Endodermal cell (in vitro differentiated cells): Measurements from ENCODE around the gene WFDC8. TPM values are rescaled to one million over a fixed set of nuclear protein-coding genes. Genes with fewer than 3 reads are reported as not detected.

ENCODE experiments used
- DNase-seq: peaks from one replicate; pipeline ENCODE4 v3.0.0-alpha.2; 2017
- H3K27ac ChIP-seq: 2 replicates; pipeline ENCODE4 v1.5.1; 2013; ENCODE audit warnings: mild to moderate bottlenecking, low read depth, low read length, moderate library complexity
- H3K27me3 ChIP-seq: 2 replicates; pipeline ENCODE4 v1.6.1; 2013; ENCODE audit warnings: mild to moderate bottlenecking, low read length, moderate library complexity; ENCODE audit not compliant: insufficient read depth, control insufficient read depth, poor library complexity, severe bottlenecking
- H3K36me3 ChIP-seq: 2 replicates; pipeline ENCODE4 v1.7.0; 2013; ENCODE audit warnings: mild to moderate bottlenecking, low read length, moderate library complexity; ENCODE audit not compliant: control insufficient read depth, insufficient read depth
- H3K4me1 ChIP-seq: one replicate; pipeline ENCODE4 v1.7.0; 2013; ENCODE audit warnings: low read length; ENCODE audit not compliant: control insufficient read depth, insufficient read depth
- H3K4me3 ChIP-seq: 2 replicates; pipeline ENCODE4 v1.5.1; 2013; ENCODE audit warnings: mild to moderate bottlenecking, low read length, moderate library complexity
- H3K9ac ChIP-seq: 2 replicates; pipeline ENCODE4 v1.6.1; 2013; ENCODE audit warnings: mild to moderate bottlenecking, low read length, moderate library complexity; ENCODE audit not compliant: poor library complexity, severe bottlenecking; ENCODE audit errors: extremely low read depth
- H3K9me3 ChIP-seq: 2 replicates; pipeline ENCODE4 v1.6.1; 2013; ENCODE audit warnings: mild to moderate bottlenecking, low read length, moderate library complexity; ENCODE audit not compliant: control insufficient read depth
- H3K27ac Mint-ChIP-seq: 2 replicates; pipeline ENCODE4 v1.8.0; 2020; ENCODE audit warnings: mixed read lengths
- H3K27me3 Mint-ChIP-seq: 2 replicates; pipeline ENCODE4 v1.8.0; 2021; ENCODE audit warnings: mild to moderate bottlenecking, mixed read lengths; ENCODE audit not compliant: insufficient read depth
- H3K36me3 Mint-ChIP-seq: 2 replicates; pipeline ENCODE4 v1.8.0; 2020; ENCODE audit warnings: low read depth, mixed read lengths
- H3K4me1 Mint-ChIP-seq: 2 replicates; pipeline ENCODE4 v1.8.0; 2020; ENCODE audit warnings: mixed read lengths
- H3K4me3 Mint-ChIP-seq: 2 replicates; pipeline ENCODE4 v1.8.0; 2020; ENCODE audit warnings: mild to moderate bottlenecking, moderate library complexity, mixed read lengths
- H3K9me3 Mint-ChIP-seq: 2 replicates; pipeline ENCODE4 v1.8.0; 2020; ENCODE audit warnings: mild to moderate bottlenecking, mixed read lengths
- WGBS, 2 experiments: methylation state at CpG; one replicate each; pipeline versions ENCODE4 v1.1.5 to v1.1.7; 2013; ENCODE audit warnings: missing lambda C conversion rate in 2 of 2, mixed read lengths in 1 of 2; ENCODE audit not compliant: insufficient coverage in 1 of 2, insufficient read length in 1 of 2; 5-methylcytosine and 5-hydroxymethylcytosine counted together
- total RNA-seq, 2 donors: library from RNA; stranded (reverse); fragmentation: NEBNext Ultra II Directional in 1 of 2; extraction: Animal tissue kit (Norgen Biotek cat#: 25700) in 1 of 2; gene quantifications; 2 replicates in 1 of 2; 3 replicates in 1 of 2; pipeline ENCODE4 v1.2.1, GENCODE V29; 2021
- TF ChIP-seq, protein P1 (sequence below): fragments of 200-600 bp; sonication (generic); conservative IDR thresholded peaks from 2 replicates; pipeline ENCODE4 v1.5.0; 2021; ENCODE audit warnings: antibody characterized with exemption, mild to moderate bottlenecking

Gene WFDC8
- total RNA-seq, 2 donors from 2014 or later = not detected

- Histone ChIP-seq H3K36me3 (no peaks in the 10 kb centered on the region), H3K27me3 (peaks cover 23% of the 10 kb centered on the region), H3K4me1 (no peaks in the 10 kb centered on the region), H3K27ac (no peak overlapping the region), H3K9me3 (no peaks in the 10 kb centered on the region), H3K9ac (no peak overlapping the region), H3K4me3 (no peak overlapping the region)
- no peak overlapping the region for H3K27ac Mint-ChIP-seq
- TF ChIP-seq, protein P1, sequence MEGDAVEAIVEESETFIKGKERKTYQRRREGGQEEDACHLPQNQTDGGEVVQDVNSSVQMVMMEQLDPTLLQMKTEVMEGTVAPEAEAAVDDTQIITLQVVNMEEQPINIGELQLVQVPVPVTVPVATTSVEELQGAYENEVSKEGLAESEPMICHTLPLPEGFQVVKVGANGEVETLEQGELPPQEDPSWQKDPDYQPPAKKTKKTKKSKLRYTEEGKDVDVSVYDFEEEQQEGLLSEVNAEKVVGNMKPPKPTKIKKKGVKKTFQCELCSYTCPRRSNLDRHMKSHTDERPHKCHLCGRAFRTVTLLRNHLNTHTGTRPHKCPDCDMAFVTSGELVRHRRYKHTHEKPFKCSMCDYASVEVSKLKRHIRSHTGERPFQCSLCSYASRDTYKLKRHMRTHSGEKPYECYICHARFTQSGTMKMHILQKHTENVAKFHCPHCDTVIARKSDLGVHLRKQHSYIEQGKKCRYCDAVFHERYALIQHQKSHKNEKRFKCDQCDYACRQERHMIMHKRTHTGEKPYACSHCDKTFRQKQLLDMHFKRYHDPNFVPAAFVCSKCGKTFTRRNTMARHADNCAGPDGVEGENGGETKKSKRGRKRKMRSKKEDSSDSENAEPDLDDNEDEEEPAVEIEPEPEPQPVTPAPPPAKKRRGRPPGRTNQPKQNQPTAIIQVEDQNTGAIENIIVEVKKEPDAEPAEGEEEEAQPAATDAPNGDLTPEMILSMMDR = no peak
- H3K36me3 Mint-ChIP-seq = no peaks in the 10 kb centered on the region
- 79 to 87% methylated on average over 2 to 3 of the region's 3 CpGs for WGBS, 2 experiments
- H3K27me3 Mint-ChIP-seq = peaks cover 16% of the 10 kb centered on the region
- no peak for DNase-seq
- H3K4me3 Mint-ChIP-seq = no peak overlapping the region
- peaks cover 2% of the 10 kb centered on the region for H3K4me1 Mint-ChIP-seq
- H3K9me3 Mint-ChIP-seq = peaks cover 3% of the 10 kb centered on the region
Observed at GRCh38 chr20:45545351-45545750, 33.7 kb downstream of the WFDC8 start.

DNA sequence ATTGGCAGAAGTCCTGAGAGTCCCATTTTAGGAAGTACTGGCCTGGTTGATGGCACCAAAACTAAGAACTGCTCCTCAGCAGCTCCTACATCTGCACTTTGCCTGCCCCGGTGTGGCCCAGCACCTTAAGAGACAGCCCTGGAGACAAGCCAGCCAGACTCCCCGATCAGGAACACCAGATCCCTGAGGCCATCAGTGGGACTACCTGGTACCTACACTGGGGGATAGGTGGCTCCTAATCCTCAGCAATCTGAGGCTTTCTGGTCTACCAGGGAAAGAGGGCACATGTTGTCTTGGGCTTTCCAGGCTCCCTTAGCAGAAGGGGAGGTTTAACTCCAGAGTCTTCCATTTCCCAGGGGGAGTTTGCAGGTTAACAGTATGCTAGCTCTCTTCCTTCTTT lies 39.7 kb downstream of the WFDC8 start, which contains the start of gene WFDC6:
TSS of gene WFDC6 (minus strand) at position 101 of the 400 bp plus-strand sequence. CDS start at position 26, 75 bp downstream.
- Histone ChIP-seq H3K36me3 (no peaks in the 10 kb centered on the region), H3K4me1 (no peaks in the 10 kb centered on the region), H3K9me3 (no peaks in the 10 kb centered on the region), H3K27me3 (peaks cover 35% of the 10 kb centered on the region), H3K4me3 (no peak within 1 kb of the TSS), H3K27ac (no peak within 1 kb of the TSS), H3K9ac (no peak within 1 kb of the TSS)
- no peak for DNase-seq
- no peaks in the 10 kb centered on the region for H3K9me3 Mint-ChIP-seq
- peaks cover 5% of the 10 kb centered on the region for H3K4me1 Mint-ChIP-seq
- no peaks in the 10 kb centered on the region for H3K36me3 Mint-ChIP-seq
- H3K4me3 Mint-ChIP-seq = no peak within 1 kb of the TSS
- TF ChIP-seq, protein P1 = no peak
- 93 to 94% methylated on average over 2 of the region's 2 CpGs for WGBS, 2 experiments
- H3K27me3 Mint-ChIP-seq = peaks cover 10% of the 10 kb centered on the region
- no peak within 1 kb of the TSS for H3K27ac Mint-ChIP-seq

DNA sequence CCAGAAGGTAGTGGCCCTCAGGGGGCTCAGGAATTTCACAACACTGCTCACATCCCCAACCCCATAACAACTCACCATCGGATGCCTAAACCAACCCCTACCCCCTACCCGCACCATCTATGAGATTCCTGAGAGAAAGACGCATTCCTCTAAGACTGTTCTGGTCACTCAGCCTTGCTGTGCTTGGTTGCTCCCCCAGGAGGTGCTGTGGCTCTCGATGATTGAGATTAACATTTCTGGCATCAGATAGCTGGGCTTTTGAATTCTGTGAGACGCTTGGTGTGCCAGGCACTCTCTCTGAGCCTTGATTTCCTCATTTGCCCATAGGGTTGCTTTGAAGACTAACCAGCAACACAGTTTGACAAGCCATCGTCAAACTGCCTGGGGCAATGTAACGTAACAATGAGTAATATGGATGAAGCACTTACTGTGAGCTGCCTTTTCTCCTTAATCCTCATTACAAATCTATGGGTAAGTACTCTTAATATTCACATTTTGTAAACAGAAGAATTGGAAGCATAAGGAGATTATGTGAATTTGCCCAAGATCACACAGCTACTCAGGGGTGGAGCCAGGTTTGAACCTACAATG lies 40.8 kb downstream of the WFDC8 start:
- peak; percentile 82 for DNase-seq
- H3K4me1 Mint-ChIP-seq = peaks cover 5% of the 10 kb centered on the region
- H3K27me3 ChIP-seq = peaks cover 29% of the 10 kb centered on the region
- H3K9me3 Mint-ChIP-seq = no peaks in the 10 kb centered on the region
- no peaks in the 10 kb centered on the region for H3K4me1 ChIP-seq
- WGBS, 2 experiments = 92 to 93% methylated on average over 4 to 7 of the region's 7 CpGs
- no peaks in the 10 kb centered on the region for H3K9me3 ChIP-seq
- no peaks in the 10 kb centered on the region for H3K36me3 ChIP-seq
- no peak overlapping the region for H3K9ac ChIP-seq
- H3K36me3 Mint-ChIP-seq = no peaks in the 10 kb centered on the region
- peaks cover 6% of the 10 kb centered on the region for H3K27me3 Mint-ChIP-seq
- no peak overlapping the region for H3K4me3 Mint-ChIP-seq
- H3K4me3 ChIP-seq = no peak overlapping the region
- no peak overlapping the region for H3K27ac ChIP-seq
- no peak overlapping the region for H3K27ac Mint-ChIP-seq
- TF ChIP-seq, protein P1 = peak; percentile 70
